NCI-H345 treated with DMSO at 0.1 percent for 48 hours (cell line): Measurements from ENCODE around the gene IL1RAPL2.
"Not testable (repeated sequence)": the region's sequence is repeated elsewhere in the genome, so short reads cannot be mapped to it uniquely, and the experiment has no call there.

Experiments
- DNase-seq: peaks from one replicate; lab custom pipeline; 2025; ENCODE audit not compliant: unreplicated experiment; lab: John Stamatoyannopoulos, UW

The IL1RAPL2 gene

GRCh38 chrX:104565791-104566680 lies at the start of gene IL1RAPL2:
IL1RAPL2 (plus strand) TSS chrX:104566199.
- DNase-seq, result no peak

- DNase-seq, result no peak
Measured at GRCh38 chrX:104522386-104522785, 43.6 kb upstream of the IL1RAPL2 start.

GRCh38 chrX:104523858-104524257 lies 42.1 kb upstream of the IL1RAPL2 start:
- no peak for DNase-seq

- DNase-seq, result no peak
Measured at GRCh38 chrX:104539081-104539480, 26.9 kb upstream of the IL1RAPL2 start.

GRCh38 chrX:104542447-104542846 lies 23.6 kb upstream of the IL1RAPL2 start:
- not testable (repeated sequence) for DNase-seq

GRCh38 chrX:104564335-104564734 lies 1.7 kb upstream of the IL1RAPL2 start:
- no peak for DNase-seq

GRCh38 chrX:104564921-104565703 lies 887 bp upstream of the IL1RAPL2 start:
- no peak for DNase-seq

GRCh38 chrX:104566681-104567501 lies 892 bp downstream of the IL1RAPL2 start:
- no peak for DNase-seq

- DNase-seq, result no peak
Measured at GRCh38 chrX:104567506-104567905, 1.5 kb downstream of the IL1RAPL2 start.

- no peak for DNase-seq
Measured at GRCh38 chrX:104568304-104568915, 2.4 kb downstream of the IL1RAPL2 start.

- DNase-seq, result no peak
Measured at GRCh38 chrX:104618106-104618895, 52.3 kb downstream of the IL1RAPL2 start.

GRCh38 chrX:104621781-104622180 lies 55.8 kb downstream of the IL1RAPL2 start:
- no peak for DNase-seq

- no peak for DNase-seq
Measured at GRCh38 chrX:104641176-104641575, 75.2 kb downstream of the IL1RAPL2 start.

- DNase-seq, result no peak
Measured at GRCh38 chrX:104647084-104647483, 81.1 kb downstream of the IL1RAPL2 start.

GRCh38 chrX:104659005-104659744 lies 93.2 kb downstream of the IL1RAPL2 start:
- DNase-seq, result no peak

GRCh38 chrX:104660092-104660491 lies 94.1 kb downstream of the IL1RAPL2 start:
- no peak for DNase-seq

GRCh38 chrX:104662694-104663093 lies 96.7 kb downstream of the IL1RAPL2 start:
- no peak for DNase-seq

- no peak for DNase-seq
Measured at GRCh38 chrX:104665691-104666090, 99.7 kb downstream of the IL1RAPL2 start.

GRCh38 chrX:104668550-104668949 lies 102.6 kb downstream of the IL1RAPL2 start:
- no peak for DNase-seq
